ENCODE measurements around the gene LGR4. TPM values are rescaled to one million over a fixed set of nuclear protein-coding genes. Genes with fewer than 3 reads are reported as not detected.

LGR4 gene
- total and polyA plus RNA-seq, 11 donors, result 7.4 to 39.1 (median 28.3) TPM

- Histone ChIP-seq H3K27ac (no peak overlapping the region), H3K27me3 (no peaks in the 10 kb centered on the region), H3K4me1 (peaks cover 0 to 45% (median 7%) of the 10 kb centered on the region in 12 donors), H3K36me3 (no peaks in the 10 kb centered on the region), H3K4me3 (no peak overlapping the region), H3K9me3 (peaks cover 0 to 9% (median 0%) of the 10 kb centered on the region in 12 donors)
- DNase-seq (no peak), ATAC-seq (no peak)
- intact Hi-C loops (cut with DNase I), result no loop called here
- TF ChIP-seq POLR2A (IDR thresholded peaks at IDR 0.05) (no peak), CTCF (IDR thresholded peaks at IDR 0.05) (no peak)
- 88 to 94% (median 91%) methylated on average over 4 of the region's 4 CpGs for WGBS, 4 donors
Observed at GRCh38 chr11:27420217-27420616, 52.4 kb downstream of the LGR4 start.

- intact Hi-C loops (cut with DNase I), result no loop called here
- TF ChIP-seq CTCF (IDR thresholded peaks at IDR 0.05), result no peak
- TF ChIP-seq POLR2A (IDR thresholded peaks at IDR 0.05), result no peak
- DNase-seq, result no peak
- no peak overlapping the region for H3K4me3 ChIP-seq
- no peak for ATAC-seq
- no peaks in the 10 kb centered on the region for H3K27me3 ChIP-seq
- 29 to 36% (median 31%) methylated on average over 1 of the region's 1 CpG for WGBS, 4 donors
- no peak overlapping the region for H3K27ac ChIP-seq
- H3K4me1 ChIP-seq, result peaks cover 0 to 44% (median 7%) of the 10 kb centered on the region in 12 donors
- no peaks in the 10 kb centered on the region for H3K36me3 ChIP-seq
- peaks cover 0 to 9% (median 0%) of the 10 kb centered on the region in 12 donors for H3K9me3 ChIP-seq
Observed at GRCh38 chr11:27418356-27418755, 54.2 kb downstream of the LGR4 start.

GRCh38 chr11:27416568-27417176, 55.9 kb downstream of the LGR4 start:
- Histone ChIP-seq H3K9me3 (peaks cover 0 to 9% (median 0%) of the 10 kb centered on the region in 12 donors), H3K27ac (no peak overlapping the region), H3K4me1 (peaks cover 0 to 35% (median 6%) of the 10 kb centered on the region in 12 donors), H3K27me3 (no peaks in the 10 kb centered on the region), H3K36me3 (no peaks in the 10 kb centered on the region), H3K4me3 (no peak overlapping the region)
- TF ChIP-seq POLR2A (IDR thresholded peaks at IDR 0.05) (no peak), CTCF (IDR thresholded peaks at IDR 0.05) (no peak)
- DNase-seq (no peak), ATAC-seq (no peak)
- intact Hi-C loops (cut with DNase I), result no loop called here
- WGBS, 4 donors, result 57 to 69% (median 62%) methylated on average over 2 of the region's 2 CpGs

- H3K4me1 ChIP-seq, result peaks cover 0 to 31% (median 2%) of the 10 kb centered on the region in 12 donors
- no peaks in the 10 kb centered on the region for H3K27me3 ChIP-seq
- WGBS, 4 donors, result 67 to 86% (median 80%) methylated on average over 3 of the region's 3 CpGs
- no peaks in the 10 kb centered on the region for H3K36me3 ChIP-seq
- H3K27ac ChIP-seq, result no peak overlapping the region
- TF ChIP-seq CTCF (IDR thresholded peaks at IDR 0.05) (no peak), POLR2A (IDR thresholded peaks at IDR 0.05) (no peak)
- DNase-seq (no peak), ATAC-seq (no peak)
- intact Hi-C loops (cut with DNase I), result no loop called here
- no peak overlapping the region for H3K4me3 ChIP-seq
- peaks cover 0 to 8% (median 0%) of the 10 kb centered on the region in 12 donors for H3K9me3 ChIP-seq
Observed at GRCh38 chr11:27414644-27415043, 57.9 kb downstream of the LGR4 start.

Measured in heart left ventricle (tissue), 16 donors.